ENCODE measurements around the gene SSC4D.

- no peak for TF ChIP-seq CTCF (conservative IDR thresholded peaks at IDR 0.05; ENCODE audit: low read length)
- no peak for TF ChIP-seq EZH2phosphoT487 (IDR thresholded peaks at IDR 0.05; ENCODE audit: borderline replicate concordance, low read depth, low read length)
Measured at GRCh38 chr7:76340617-76341131, 68.8 kb downstream of the SSC4D start.
